OCI-LY3 (cell line): ENCODE data around the gene CHST8.

ENCODE experiments used
- CTCF ChIP-seq: fragments of 200-600, 300-600 bp; sonication (generic); IDR thresholded peaks from 2 replicates; pipeline ENCODE4 v1.5.1; 2014; ENCODE audit warnings: antibody characterized with exemption, low read length, low read depth
- EZH2phosphoT487 ChIP-seq: fragments of 200-600 bp; shearing (Covaris generic); IDR thresholded peaks from 2 replicates; pipeline ENCODE4 v1.6.1; 2018; ENCODE audit warnings: antibody characterized with exemption, mixed run types, low read depth

- TF ChIP-seq CTCF (no peak), EZH2phosphoT487 (no peak)
Observed at GRCh38 chr19:33670398-33670797, 48.6 kb downstream of the CHST8 start.
